NCI-H82 (cell line): Measurements from ENCODE around the gene PRKAR1B.

ENCODE experiments used
- DNase-seq: peaks from one replicate; lab custom pipeline; 2025; lab: John Stamatoyannopoulos, UW

PRKAR1B gene

DNA sequence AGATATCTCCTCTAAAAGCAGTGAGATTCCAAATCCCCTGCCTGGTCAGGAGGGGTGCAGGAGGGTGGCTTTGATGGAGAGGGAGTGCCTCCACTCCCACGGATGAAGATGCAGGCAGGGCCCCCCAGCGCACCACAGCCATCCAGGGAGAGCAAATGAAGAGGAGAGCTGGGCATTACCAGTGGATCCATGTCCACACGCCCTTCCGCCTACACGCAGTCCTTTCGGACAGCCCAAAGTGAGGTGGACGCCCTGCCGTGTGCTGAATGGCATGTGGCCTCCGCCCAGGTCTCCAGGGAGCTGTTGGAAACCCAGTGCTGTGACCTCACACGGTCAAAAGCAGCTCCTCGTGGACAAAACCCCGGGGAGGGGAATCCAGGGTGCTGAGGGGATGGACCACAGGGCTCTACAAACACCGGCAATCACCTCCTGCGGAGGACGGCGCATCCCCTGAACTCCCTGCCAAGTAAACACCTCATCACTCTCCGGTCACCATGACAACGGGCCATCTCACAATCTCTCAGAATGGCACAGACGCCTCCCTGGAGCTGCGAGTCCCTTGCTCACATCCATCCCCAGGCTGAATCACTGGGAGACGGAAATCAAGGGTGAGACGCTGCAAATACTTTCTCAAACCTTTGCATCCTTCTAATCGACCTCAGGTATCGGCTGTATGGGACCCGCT, 35.6 kb downstream of the PRKAR1B start:
- DNase-seq = no peak

DNA sequence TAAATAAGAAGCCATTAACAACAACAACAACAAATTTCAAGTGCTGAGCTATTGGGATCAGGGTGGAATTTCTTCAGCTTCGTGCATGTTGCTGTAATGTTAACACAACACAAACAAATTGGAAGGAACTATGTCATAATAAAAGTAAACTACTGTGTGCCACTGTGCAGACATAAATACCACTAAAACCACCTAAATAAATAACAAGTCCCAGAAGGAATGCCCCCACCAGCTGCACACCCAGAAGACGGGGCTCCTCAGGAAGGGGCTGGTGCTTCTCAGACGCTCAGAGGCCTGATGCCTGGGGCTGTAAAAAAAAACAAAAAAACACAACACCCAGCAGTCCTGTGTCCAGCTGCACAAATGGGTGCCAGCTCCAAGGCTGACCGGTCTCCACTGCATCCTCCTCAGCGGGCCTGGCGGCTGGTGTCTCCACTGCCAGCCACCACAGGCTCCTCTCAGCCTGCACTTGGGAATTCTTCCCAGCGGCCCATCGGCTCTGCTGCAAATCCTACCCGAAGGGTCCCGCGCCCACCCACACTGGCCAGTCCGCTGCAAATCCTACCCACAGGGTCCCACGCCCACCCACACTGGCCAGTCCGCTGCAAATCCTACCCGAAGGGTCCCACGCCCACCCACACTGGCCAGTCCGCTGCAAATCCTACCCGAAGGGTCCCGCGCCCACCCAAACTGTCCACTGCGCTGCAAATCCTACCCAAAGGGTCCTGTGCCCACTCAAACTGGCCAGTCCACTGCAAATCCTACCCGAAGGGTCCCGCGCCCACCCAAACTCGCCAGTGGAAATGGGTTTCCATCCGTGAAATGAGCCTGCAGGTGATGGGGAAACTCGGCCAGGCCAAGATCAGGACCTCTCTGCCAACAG, 36.4 kb downstream of the PRKAR1B start:
- no peak for DNase-seq

DNA sequence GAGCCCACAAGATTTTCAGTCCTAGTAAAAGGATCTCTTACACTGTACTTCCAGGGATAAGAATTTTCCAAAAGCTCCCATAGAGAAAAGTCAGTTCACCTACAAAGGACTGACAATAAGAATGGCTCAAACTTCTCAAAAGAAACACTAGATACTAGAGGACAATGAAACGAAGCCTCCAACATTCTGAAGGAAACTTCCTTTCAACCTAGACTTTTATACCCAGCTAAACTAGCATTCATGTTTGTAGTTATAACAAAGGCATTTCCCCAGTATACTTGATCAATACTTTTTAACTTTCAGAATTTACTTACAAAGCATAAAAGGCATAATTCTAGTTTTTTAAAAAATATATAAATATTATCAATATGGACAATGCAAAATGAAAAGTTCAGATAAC, 41.5 kb downstream of the PRKAR1B start:
- DNase-seq = no peak

DNA sequence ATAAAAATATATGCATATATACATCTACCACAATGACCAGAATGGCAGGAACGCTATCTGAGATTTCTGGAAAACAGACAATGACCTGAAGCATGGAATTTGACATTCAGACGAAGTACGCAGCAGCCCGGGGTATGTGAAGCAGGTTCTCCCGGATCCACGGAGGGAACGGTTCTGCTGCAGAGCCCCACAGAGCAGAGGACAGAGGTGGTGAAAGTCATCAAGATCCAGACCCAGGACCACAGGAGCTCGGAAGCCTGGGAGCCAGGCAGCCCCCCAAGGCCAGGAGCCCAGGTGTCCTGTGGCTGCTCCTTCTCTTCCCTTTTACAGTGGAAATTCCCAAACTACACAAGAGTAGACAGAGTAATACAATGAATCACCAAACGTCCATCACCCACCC, 42.7 kb downstream of the PRKAR1B start:
- DNase-seq = no peak

DNA sequence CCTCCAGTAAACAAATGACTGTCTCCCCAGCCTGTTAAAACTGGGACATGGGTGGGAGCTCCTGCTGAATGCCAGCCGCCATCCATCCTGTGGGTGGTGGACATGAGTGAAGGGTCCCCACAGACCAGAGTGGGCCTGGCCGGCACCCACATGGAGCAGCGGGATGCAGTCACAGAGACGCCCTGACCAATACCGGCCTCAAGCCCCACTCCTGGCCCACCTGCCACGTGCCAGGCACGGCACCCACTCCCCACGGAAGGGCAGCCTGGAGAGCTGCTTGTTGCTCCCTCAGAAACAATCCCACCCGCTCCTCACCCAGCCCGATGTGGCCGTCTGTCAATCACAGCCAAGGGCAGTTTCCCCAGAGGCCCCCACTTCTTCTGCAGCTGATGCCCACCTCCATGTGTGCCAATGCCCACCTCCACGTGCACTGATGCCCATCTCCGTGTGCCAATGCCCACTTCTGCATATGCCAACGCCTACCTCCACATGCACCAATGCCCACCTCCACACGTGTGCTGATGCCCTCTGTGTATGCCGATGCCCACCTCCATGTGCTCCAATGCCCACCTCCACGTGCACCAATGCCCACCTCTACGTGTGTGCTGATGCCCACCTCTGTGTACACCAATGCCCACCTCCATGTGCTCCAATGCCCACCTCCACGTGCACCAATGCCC, 43.4 kb downstream of the PRKAR1B start:
- no peak for DNase-seq

DNA sequence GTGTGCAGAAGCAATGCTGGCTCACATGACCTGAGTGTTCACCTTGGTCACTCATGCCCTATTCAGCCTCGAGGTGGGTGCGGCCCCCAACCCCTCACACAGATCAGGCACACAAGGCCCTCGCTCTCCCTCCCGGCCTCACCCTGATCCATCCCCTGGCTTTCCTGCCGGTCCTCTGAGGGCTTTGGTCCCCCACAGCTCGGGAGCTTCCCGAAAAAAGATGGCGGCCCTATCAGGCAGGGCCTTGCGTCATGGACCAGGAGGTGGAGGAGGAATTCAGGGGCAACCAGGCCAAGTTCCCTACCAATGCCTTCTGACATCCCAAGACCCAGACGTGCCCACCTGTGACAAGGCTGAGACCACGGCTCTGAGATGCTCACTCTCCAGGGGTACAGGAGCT, 44.3 kb downstream of the PRKAR1B start:
- DNase-seq = no peak

DNA sequence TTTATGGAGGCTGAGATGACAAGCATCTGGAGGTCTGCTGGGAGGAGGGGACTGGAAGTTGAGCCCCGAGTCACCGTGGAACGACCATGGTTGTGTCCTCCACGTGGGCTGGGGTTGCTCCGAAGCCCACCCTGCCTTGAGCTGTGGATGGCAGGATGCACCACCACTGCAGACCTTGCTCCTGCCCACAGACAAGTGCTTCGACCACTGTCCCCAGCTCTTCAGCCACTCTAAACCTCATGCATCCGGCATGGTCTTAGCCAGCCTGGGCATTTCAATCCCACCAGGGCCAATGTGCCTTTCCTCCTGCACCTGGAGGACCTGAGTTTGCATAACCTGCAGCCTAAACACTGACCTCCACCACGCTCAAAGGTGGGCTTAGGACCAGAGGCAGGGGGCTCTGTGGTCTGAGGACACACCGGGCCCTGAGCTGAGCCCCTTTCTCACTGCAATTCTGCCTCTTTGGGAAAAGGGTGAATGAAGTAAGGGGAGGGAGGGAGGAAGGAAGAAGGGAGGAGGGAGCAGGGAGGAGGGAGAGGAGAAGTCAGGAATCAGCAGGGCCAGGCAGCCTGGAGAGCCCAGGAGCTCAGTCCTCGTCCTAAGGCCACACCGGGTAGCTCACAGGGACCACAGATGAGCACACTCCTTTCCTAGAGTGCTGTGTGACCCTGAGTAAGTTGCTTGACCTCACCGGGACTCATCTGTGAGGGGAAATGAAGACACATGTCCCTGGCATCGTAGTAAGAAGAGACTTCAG, 45.4 kb downstream of the PRKAR1B start:
- no peak for DNase-seq

DNA sequence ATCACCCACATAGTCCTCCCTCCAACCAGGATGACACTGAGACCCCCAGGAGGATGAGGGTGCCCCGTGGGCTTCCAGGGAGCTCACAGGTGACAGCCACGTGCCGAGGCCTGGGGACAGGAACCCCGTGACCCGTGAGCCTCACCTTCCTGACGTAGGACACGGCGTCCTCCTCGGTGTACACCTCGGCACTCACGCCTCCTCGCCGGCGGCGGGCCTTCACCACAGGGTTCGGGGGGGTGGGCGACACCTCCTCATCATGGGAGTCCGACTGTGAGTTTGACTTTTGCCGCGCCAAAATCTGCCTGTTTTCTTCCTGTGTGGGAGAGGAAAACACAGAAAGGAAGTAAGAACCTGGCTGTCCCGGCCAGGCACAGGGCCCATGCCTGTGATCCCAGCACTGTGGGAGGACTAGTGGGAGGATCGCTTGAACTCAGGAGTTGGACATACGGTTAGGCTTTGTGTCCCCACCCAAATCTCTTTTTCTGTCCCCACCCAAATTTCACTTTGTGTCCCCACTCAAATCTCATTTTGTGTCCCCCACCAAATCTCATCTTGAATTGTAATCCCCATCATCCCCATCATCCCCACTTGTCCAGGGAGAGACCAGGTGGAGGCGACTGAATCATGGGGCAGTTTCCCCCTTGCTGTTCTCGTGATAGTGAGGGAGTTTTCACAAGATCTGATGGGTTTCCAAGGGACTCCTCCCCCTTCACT, 46.5 kb downstream of the PRKAR1B start:
- no peak for DNase-seq

DNA sequence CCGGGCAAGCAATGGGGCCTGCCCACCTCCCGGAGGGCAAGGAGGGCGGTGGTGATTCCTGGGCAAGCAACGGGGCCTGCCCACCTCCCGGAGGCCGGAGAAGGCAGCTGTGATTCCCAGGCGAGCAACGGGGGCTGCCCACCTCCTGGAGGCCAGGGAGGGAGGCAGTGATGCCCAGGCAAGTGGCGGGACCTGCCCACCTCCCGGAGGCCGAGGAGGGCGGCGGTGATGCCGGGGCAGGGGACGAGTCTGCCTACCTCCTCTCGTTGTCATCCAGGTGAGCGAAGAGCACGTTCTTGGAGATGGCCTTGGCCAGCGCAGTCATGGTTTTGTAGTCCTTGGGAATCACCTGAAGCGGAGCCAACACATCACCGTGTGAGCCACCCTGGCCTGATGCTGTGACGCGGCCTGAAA, 50.1 kb downstream of the PRKAR1B start:
- DNase-seq = no peak

DNA sequence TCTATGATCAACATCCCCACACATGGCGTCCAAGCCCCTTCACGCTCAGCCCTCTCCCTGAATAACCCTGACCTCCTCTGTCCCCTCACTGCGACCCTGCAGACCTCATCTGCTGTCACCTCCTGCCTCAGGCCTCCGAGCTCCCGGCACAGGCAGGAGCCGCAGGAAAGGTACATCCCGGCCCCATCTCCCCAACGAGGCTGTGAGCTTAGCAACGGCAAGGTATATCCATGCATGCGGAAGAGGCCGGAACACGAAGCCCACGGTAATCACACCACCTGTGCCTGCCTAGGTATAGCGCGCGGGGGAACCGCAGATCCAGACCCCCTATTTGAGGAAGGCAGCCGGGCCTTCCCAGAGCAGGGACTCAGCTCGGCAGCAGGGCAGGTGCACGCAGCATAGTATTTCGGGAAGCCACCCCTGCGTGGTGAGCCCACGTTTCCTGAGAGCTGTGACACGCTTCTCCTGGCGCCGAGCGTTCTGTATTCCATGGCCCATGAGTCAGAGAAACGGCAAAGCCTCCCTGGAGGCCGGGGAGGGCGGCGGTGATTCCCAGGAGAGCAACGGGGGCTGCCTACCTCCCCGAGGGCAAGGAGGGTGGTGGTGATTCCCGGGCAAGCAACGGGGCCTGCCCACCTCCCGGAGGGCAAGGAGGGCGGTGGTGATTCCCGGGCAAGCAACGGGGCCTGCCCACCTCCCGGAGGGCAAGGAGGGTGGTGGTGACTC, 50.7 kb downstream of the PRKAR1B start:
- DNase-seq = no peak

DNA sequence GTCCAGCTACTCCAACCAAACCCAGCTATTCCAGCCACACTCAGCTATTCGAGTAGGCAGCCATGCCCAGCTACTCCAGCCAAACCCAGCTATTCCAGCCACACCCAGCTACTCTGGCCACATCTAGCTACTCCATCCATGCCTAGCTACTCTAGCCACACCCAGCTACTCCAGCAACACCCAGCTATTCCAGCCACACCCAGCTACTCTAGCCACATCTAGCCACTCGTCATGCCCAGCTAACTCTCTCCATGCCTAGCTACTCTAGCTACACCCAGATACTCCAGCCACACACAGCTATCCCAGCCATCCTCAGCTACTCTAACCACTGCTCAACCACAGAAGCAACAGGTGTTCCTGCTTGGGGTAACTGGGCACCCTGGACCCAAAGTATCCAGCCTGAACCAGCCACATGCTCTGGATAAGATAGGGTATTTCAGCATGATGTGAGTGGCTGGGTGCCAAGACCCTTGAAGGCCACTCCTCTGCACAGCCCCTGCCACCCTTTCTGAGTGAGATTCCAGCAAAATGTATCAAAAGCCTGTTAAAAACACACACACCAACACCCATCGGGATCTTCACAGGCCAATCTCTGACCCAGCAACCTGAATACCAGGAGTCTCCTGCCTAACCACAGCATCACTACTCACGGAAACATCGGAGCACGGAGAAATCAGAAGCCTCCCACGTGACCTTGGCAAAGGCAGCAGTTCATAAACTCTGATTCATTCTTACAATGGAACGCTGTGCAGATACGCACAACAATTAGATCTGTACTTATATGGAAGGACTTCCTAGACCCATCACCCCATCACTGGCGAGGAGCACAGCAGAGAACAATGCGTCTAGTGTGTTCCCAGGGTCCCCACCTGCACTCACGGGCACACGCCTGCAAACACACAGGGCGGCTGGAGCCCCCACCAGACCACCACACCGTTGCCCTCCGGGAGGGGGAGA, 52.3 kb downstream of the PRKAR1B start:
- DNase-seq = no peak

DNA sequence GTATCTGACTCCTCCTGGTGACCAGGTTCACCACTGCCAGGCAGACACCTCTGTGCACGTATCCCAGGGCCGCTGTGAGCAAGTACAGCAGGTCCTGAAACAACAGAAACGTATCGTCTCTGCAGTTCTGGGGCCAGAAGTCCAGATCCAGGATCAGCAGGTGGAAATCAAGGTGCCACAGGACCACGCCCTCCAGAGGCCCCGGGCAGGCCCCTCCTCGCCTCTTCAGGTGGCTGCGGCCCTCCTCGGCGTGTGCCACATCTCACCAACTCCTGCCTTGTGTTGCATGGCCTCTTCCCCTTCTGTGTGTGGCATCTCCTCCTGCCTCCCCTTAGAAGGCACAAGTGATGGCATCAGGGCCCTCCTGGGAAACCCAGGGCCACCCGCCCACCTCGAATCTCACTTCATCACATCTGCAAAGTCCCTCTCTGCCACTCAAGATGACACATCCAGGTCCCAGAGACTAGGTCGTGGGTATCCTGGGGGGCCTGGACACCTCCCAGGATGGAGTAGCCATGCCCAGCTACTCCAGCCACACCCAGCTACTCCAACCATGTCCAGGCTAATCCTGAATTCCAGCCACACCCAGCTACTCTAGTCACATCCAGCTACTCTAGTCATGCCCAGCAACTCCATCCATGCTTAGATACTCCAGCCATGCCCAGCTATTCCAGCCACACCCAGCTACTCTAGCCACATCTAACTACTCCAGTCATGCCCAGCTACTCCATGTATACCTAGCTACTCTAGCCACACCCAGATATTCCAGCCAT, 53.2 kb downstream of the PRKAR1B start:
- no peak for DNase-seq

DNA sequence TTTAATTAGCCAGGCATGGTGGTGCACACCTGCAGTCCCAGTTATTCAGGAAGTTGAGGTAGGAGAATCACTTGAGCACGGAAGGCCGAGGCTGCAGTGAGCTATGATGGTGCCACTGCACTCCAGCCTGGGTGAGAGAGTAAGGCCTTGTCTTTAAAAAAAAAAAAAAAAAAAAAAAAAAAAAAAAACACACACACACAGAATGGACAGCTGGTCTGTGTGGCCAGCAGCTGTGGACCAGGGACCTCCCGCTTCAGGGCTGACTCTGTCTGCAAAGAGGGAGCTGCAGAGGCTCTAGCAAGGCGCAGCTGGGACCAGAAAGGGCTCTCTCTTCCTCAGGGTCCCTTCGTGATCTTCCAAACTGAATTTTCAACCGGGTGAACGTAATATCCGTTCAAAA, 54.2 kb downstream of the PRKAR1B start:
- DNase-seq = no peak

DNA sequence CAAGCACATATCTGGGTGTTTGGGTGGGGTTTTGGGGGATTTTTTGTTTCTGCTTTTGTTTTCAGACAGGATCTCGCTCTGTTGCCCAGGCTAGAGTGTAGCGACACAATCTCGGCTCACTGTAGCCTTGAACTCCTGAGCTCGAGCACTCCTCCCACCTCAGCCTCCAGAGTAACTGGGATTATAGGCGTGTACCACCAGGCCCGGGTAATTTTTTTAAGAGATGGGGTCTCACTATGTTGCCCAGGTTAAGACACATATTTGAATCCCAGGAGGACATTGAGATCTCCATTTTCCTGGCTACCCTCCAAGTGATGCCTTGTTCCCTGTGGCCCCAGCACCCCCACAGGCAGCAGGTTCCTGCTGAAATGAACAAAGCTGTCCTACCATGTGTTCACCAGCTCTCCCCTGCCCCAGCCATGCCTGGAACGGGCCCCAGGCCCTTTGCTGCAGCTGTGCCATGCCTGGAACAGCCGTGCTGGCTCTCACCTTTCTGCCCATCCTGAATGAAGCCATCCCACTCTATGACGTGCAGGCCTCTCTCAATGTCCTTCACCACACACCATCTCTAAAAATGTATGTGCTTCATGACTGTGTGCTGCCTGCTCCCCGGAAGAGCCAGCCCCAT, 55.6 kb downstream of the PRKAR1B start:
- no peak for DNase-seq

DNA sequence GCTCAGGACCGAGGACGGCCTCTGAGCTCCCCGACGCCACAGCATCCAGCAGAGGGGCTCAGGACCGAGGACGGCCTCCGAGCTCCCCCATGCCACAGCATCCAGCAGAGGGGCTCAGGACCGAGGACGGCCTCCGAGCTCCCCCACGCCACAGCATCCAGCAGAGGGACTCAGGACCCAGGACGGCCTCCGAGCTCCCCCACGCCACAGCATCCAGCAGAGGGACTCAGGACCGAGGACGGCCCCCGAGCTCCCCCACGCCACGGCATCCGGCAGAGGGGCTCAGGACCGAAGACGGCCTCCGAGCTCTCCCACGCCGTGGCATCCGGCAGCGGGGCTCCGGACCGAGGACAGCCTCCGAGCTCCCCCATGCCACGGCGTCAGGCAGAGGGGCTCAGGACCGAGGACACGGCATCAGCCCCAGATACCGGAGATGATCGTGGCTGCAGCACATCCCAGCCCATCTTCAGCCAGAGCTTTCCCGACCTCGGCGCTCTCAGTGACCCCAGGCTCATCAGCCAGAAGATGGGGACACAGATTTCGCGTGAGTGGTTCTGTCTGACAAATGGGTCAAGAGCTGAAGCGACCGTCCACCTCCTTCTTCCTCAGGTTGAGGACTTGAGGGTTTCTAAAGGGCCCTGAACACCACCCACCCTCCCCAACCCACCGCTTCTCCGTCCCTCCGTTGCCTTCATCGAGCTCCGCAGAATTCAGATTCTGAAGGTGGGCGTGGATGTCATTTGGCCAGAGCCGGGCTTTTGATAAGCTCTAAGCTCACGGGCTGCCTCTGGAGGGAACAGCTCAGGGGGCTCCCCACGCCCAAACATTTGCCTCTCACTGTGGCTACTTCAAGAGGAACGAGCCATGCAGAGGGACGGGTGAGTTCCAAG, 56.3 kb downstream of the PRKAR1B start:
- DNase-seq = no peak

DNA sequence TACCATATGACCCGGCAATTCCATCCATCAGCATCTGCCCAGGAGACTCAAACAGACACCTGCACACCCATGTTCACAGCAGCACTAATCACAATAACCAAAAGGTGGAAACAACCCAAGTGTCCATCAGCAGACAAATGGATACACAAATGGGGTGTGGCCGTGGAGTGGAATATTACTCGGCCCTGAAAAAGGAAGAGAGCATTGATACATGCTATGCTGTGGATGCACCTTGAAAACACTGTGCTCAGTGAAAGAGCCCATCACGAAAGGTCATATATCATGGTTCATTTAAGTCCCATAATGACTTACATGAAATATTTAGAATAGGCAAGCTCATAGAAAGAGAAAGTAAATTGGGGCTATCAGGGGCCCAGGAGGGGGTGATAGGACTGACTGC, 58.1 kb downstream of the PRKAR1B start:
- DNase-seq = no peak

DNA sequence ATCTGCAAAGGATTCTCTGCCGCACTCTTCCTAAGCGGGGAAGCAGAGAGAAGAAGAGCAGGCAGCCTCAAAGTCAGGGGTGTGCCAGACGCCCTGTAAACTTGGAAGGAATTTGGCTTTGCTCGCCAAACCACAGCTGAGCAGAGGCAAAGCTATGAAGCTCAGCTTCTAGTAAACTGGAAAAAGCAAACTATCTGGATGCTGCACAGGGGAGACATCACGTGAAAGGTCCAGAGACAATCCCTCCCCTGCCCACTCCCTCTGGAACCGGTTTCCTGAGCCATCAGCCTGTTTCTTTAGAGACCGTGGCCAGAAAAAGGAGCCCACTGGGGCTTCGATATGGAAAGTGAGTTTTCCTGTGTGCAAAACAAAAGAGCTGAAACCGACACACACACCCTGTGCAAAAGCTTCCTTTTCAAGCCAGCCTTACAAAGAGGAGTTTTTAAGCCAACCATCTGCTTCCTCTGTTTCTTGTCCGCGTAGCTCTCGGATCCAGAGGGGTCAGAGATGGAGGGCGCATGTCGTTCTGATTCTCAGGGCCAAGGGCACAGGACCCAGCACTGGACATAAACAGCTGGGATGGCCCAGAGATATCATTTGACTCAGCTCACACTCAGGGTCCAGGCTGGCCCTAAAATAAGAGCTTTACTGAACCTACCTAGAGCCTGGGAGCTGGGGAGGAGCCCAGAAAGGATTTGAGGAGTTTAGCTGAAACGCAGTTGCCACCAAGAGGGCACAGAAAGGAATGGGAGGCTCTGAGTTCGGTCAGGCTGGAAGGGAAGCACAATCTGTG, 58.7 kb downstream of the PRKAR1B start:
- DNase-seq = no peak
